Left ventricle myocardium inferior (tissue), 1 donor: ENCODE measurements around the gene PCDHGB3. TPM values are rescaled to one million over a fixed set of nuclear protein-coding genes. Genes with fewer than 3 reads are reported as not detected.

Source experiments
- DNase-seq: peaks from one replicate; pipeline ENCODE4 v3.0.0-alpha.2; 2020
- H3K27ac ChIP-seq: fragments of 200-600 bp; replicated peaks from 2 replicates; pipeline ENCODE4 v1.8.0; 2021
- H3K27me3 ChIP-seq: fragments of 200-600 bp; 2 replicates; pipeline ENCODE4 v1.8.0; 2021; ENCODE audit warnings: low read depth
- H3K36me3 ChIP-seq: fragments of 200-600 bp; 2 replicates; pipeline ENCODE4 v1.8.0; 2021
- H3K4me1 ChIP-seq: fragments of 200-600 bp; 2 replicates; pipeline ENCODE4 v1.8.0; 2021
- H3K4me3 ChIP-seq: fragments of 200-600 bp; 2 replicates; pipeline ENCODE4 v1.8.0; 2021; ENCODE audit warnings: mild to moderate bottlenecking, moderate library complexity
- H3K9me3 ChIP-seq: fragments of 200-600 bp; replicated peaks from 2 replicates; pipeline ENCODE4 v1.8.0; 2021
- CTCF ChIP-seq: fragments of 200-600 bp; IDR thresholded peaks from 2 replicates; pipeline ENCODE4 v1.8.0; 2021; ENCODE audit warnings: antibody characterized with exemption, mild to moderate bottlenecking, borderline replicate concordance
- intact Hi-C: fragments of 100-400 bp; cut with micrococcal nuclease; formaldehyde crosslinking; loops from one replicate; pipeline ENCODE4 v1.11.0; 2022
- total RNA-seq: library from RNA; stranded (reverse); fragmentation: NEBNext Ultra II Directional; extraction: Animal tissue kit (Norgen Biotek cat#: 25700); gene quantifications from one replicate; pipeline ENCODE4 v1.2.1, GENCODE V29; 2021
- donor health status: DM: no; HTN: yes; CAD: no; lungs with severe emphysema.

Gene PCDHGB3
- total RNA-seq, 1 donor from 2014 or later = 6.3 TPM

GRCh38 chr5:141355641-141356040 lies 14.4 kb upstream of the PCDHGB3 start:
- Histone ChIP-seq H3K27me3 (no peaks in the 10 kb centered on the region), H3K36me3 (peaks cover 21% of the 10 kb centered on the region), H3K4me1 (peaks cover 58% of the 10 kb centered on the region), H3K27ac (no peak overlapping the region), H3K9me3 (peaks cover 98% of the 10 kb centered on the region), H3K4me3 (peak overlapping the region; percentile 54)
- intact Hi-C loops = no loop called here
- no peak for DNase-seq
- TF ChIP-seq CTCF = no peak

DNA sequence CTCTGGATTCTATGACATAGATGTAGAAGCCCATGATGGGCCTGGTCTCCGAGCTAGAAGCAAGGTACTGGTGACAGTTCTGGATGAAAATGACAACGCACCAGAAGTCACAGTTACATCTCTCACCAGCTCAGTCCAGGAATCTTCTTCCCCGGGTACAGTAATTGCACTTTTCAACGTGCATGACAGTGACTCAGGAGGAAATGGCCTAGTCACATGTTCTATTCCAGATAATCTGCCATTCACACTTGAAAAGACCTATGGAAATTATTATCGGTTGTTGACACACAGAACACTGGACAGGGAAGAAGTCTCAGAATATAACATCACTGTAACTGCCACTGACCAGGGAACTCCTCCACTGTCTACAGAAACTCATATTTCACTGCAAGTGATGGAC lies 13.9 kb upstream of the PCDHGB3 start:
- Histone ChIP-seq H3K9me3 (peaks cover 98% of the 10 kb centered on the region), H3K27ac (no peak overlapping the region), H3K4me1 (peaks cover 53% of the 10 kb centered on the region), H3K27me3 (no peaks in the 10 kb centered on the region), H3K4me3 (no peak overlapping the region), H3K36me3 (peaks cover 21% of the 10 kb centered on the region)
- no peak for DNase-seq
- intact Hi-C loops = no loop called here
- no peak for TF ChIP-seq CTCF

GRCh38 chr5:141356950-141357349 lies 13.1 kb upstream of the PCDHGB3 start:
- TF ChIP-seq CTCF = no peak

GRCh38 chr5:141359790-141360426 lies 10.1 kb upstream of the PCDHGB3 start, which contains the start of gene PCDHGB2:
PCDHGB2 (plus strand) TSS chr5:141359994; CDS start chr5:141360136, 142 bp downstream.
- H3K27ac ChIP-seq = peak within 1 kb of the TSS; percentile 59
- no peaks in the 10 kb centered on the region for H3K27me3 ChIP-seq
- intact Hi-C loops = no loop called here

More at GRCh38 chr5:141356950-141357349, 13.1 kb upstream of the PCDHGB3 start:
- peaks cover 57% of the 10 kb centered on the region for H3K4me1 ChIP-seq
- DNase-seq = no peak
- H3K27ac ChIP-seq = no peak overlapping the region
- intact Hi-C loops = no loop called here
- peaks cover 18% of the 10 kb centered on the region for H3K36me3 ChIP-seq
- H3K9me3 ChIP-seq = peaks cover 99% of the 10 kb centered on the region
- H3K27me3 ChIP-seq = no peaks in the 10 kb centered on the region
- H3K4me3 ChIP-seq = peak overlapping the region; percentile 7

GRCh38 chr5:141360685-141361084 lies 9.4 kb upstream of the PCDHGB3 start:
- no peaks in the 10 kb centered on the region for H3K27me3 ChIP-seq
- no peak for TF ChIP-seq CTCF
- peaks cover 99% of the 10 kb centered on the region for H3K9me3 ChIP-seq
- H3K4me3 ChIP-seq = peak overlapping the region; percentile 53
- peaks cover 47% of the 10 kb centered on the region for H3K4me1 ChIP-seq
- H3K36me3 ChIP-seq = peaks cover 31% of the 10 kb centered on the region
- no peak for DNase-seq
- peak overlapping the region; percentile 59 for H3K27ac ChIP-seq
- intact Hi-C loops = no loop called here

More at GRCh38 chr5:141359790-141360426, 10.1 kb upstream of the PCDHGB3 start, which contains the start of gene PCDHGB2:
- Histone ChIP-seq H3K9me3 (peaks cover 99% of the 10 kb centered on the region), H3K4me3 (peak within 1 kb of the TSS; percentile 53), H3K36me3 (peaks cover 31% of the 10 kb centered on the region), H3K4me1 (peaks cover 52% of the 10 kb centered on the region)
- TF ChIP-seq CTCF = peak; percentile 64
- DNase-seq = no peak
